Right lobe of liver (tissue), 4 donors: ENCODE measurements around the gene STK35.
"Not testable (repeated sequence)": the region's sequence is repeated elsewhere in the genome, so short reads cannot be mapped to it uniquely, and the experiment has no call there.

ENCODE experiments used
- POLR2A ChIP-seq: fragments of 450-650 bp; IDR thresholded peaks from one replicate; pipeline ENCODE4 v1.6.1; 2017; ENCODE audit warnings: antibody characterized with exemption, mild to moderate bottlenecking
- TF ChIP-seq, protein P1 (sequence below), 4 donors: fragments of 200-600 bp in 3 of 4; fragments of 450-650 bp in 1 of 4; IDR thresholded peaks; one replicate each; pipeline versions ENCODE4 v1.5.1 to v1.8.0; 2016 to 2022; ENCODE audit warnings: antibody characterized with exemption in 4 of 4, mild to moderate bottlenecking in 2 of 4
- donor health status: DM: no; HTN: no; CAD: no.
- donor health status: DM: no; HTN: no; CAD: no.
- donor health status: DM: no; HTN: yes; CAD: no.

GRCh38 chr20:2184933-2185332 lies 83.3 kb downstream of the STK35 start:
- not testable (repeated sequence) for TF ChIP-seq POLR2A
- TF ChIP-seq, protein P1, sequence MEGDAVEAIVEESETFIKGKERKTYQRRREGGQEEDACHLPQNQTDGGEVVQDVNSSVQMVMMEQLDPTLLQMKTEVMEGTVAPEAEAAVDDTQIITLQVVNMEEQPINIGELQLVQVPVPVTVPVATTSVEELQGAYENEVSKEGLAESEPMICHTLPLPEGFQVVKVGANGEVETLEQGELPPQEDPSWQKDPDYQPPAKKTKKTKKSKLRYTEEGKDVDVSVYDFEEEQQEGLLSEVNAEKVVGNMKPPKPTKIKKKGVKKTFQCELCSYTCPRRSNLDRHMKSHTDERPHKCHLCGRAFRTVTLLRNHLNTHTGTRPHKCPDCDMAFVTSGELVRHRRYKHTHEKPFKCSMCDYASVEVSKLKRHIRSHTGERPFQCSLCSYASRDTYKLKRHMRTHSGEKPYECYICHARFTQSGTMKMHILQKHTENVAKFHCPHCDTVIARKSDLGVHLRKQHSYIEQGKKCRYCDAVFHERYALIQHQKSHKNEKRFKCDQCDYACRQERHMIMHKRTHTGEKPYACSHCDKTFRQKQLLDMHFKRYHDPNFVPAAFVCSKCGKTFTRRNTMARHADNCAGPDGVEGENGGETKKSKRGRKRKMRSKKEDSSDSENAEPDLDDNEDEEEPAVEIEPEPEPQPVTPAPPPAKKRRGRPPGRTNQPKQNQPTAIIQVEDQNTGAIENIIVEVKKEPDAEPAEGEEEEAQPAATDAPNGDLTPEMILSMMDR (IDR thresholded peaks at IDR 0.05): not testable (repeated sequence)
